ENCODE data around the gene SLC29A4. TPM values are rescaled to one million over a fixed set of nuclear protein-coding genes. Genes with fewer than 3 reads are reported as not detected.
"Not testable (repeated sequence)": the region's sequence is repeated elsewhere in the genome, so short reads cannot be mapped to it uniquely, and the experiment has no call there.

The SLC29A4 gene
- total and polyA plus RNA-seq, 7 donors: 0.77 to 3.7 (median 2.6) TPM

GRCh38 chr7:5279734-5280133, 3.0 kb upstream of the SLC29A4 start:
- H3K4me1 ChIP-seq: no peaks in the 10 kb centered on the region
- ATAC-seq (no peak), DNase-seq (no peak)
- no peak overlapping the region for H3K4me3 ChIP-seq
- H3K27ac ChIP-seq: no peak overlapping the region
- no peak for TF ChIP-seq CTCF (IDR thresholded peaks at IDR 0.05)
- no peaks in the 10 kb centered on the region for H3K9me3 ChIP-seq
- intact Hi-C loops (cut with DNase I): no loop called here
- H3K36me3 ChIP-seq (ENCODE audit: insufficient read depth in 1 of 2, low read depth in 1 of 2): no peaks in the 10 kb centered on the region
- peaks cover 0 to 10% (median 9%) of the 10 kb centered on the region in 3 donors for H3K27me3 ChIP-seq (ENCODE audit: insufficient read depth in 3 of 3, low read length in 2 of 3)
- 78 to 84% (median 82%) methylated on average over 4 of the region's 4 CpGs for WGBS, 3 donors

- 46 to 56% (median 50%) methylated on average over 17 to 19 of the region's 19 CpGs for WGBS, 3 donors
- DNase-seq; ATAC-seq; intact Hi-C loops (cut with DNase I); H3K27me3 ChIP-seq (ENCODE audit: insufficient read depth in 3 of 3, low read length in 2 of 3); H3K27ac ChIP-seq; H3K9me3 ChIP-seq; H3K36me3 ChIP-seq (ENCODE audit: insufficient read depth in 1 of 2, low read depth in 1 of 2); H3K4me1 ChIP-seq; H3K4me3 ChIP-seq: not testable (repeated sequence)
These were observed 894 bp upstream of the SLC29A4 start for GRCh38 chr7:5281598-5282500.

- TF ChIP-seq CTCF (IDR thresholded peaks at IDR 0.05): no peak
- peaks cover 0 to 5% (median 4%) of the 10 kb centered on the region in 3 donors for H3K27me3 ChIP-seq (ENCODE audit: insufficient read depth in 3 of 3, low read length in 2 of 3)
- H3K4me3 ChIP-seq: peak overlapping the region; percentile 57
- no peaks in the 10 kb centered on the region for H3K4me1 ChIP-seq
- no peaks in the 10 kb centered on the region for H3K36me3 ChIP-seq (ENCODE audit: insufficient read depth in 1 of 2, low read depth in 1 of 2)
- ATAC-seq: peak in 2 of 4 donors; percentile 42 to 43
- no peak overlapping the region for H3K27ac ChIP-seq
- 16 to 23% (median 22%) methylated on average over 30 to 46 of the region's 46 CpGs for WGBS, 3 donors
- intact Hi-C loops (cut with DNase I): no loop called here
- no peak for DNase-seq
- H3K9me3 ChIP-seq: no peaks in the 10 kb centered on the region
These were observed 919 bp downstream of the SLC29A4 start for GRCh38 chr7:5283421-5284303.

GRCh38 chr7:5284304-5285281, 1.9 kb downstream of the SLC29A4 start:
- TF ChIP-seq CTCF (IDR thresholded peaks at IDR 0.05): no peak
- Histone ChIP-seq H3K27ac (no peak overlapping the region), H3K36me3 (ENCODE audit: insufficient read depth in 1 of 2, low read depth in 1 of 2) (no peaks in the 10 kb centered on the region), H3K9me3 (no peaks in the 10 kb centered on the region), H3K4me3 (no peak overlapping the region), H3K27me3 (ENCODE audit: insufficient read depth in 3 of 3, low read length in 2 of 3) (peaks cover 0 to 5% (median 4%) of the 10 kb centered on the region in 3 donors), H3K4me1 (no peaks in the 10 kb centered on the region)
- intact Hi-C loops (cut with DNase I): no loop called here
- ATAC-seq (peak; percentile 39 to 61 (median 42)), DNase-seq (no peak)
- WGBS, 3 donors: 37 to 39% (median 38%) methylated on average over 22 to 24 of the region's 24 CpGs
